ENCODE data around the gene BMP2K.
A peak's percentile ranks its signal among the peaks of the same experiment; 100 is the strongest.
"Not testable (repeated sequence)": the region's sequence is repeated elsewhere in the genome, so short reads cannot be mapped to it uniquely, and the experiment has no call there.

BMP2K gene

DNA sequence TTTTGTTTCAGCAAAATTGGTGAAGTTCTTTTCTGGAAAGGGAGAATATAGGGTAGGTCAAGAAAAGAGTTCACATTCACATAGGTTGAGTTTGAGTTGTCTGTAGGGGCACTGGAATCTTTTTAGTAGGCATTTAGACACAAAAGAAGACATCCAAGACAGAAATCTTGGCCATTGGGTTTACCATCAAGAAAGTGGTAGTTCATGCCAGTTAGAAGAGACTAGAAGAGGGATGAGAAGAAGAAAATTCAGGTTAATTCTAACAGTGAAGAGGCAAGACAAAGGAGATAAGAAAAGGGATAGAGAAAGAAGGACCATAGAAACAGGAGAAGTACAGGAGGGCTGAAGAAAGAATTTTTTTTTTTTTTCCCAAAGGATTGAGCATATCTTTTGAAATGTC is 123.2 kb downstream of the BMP2K start:
- Mint-ChIP-seq H3K4me3 (no peak overlapping the region), H3K27me3 (no peaks in the 10 kb centered on the region), H3K36me3 (ENCODE audit: low read depth) (peaks cover 5% of the 10 kb centered on the region), H3K4me1 (ENCODE audit: low read depth) (no peaks in the 10 kb centered on the region), H3K27ac (no peak overlapping the region), H3K9me3 (no peaks in the 10 kb centered on the region)

GRCh38 chr4:78901882-78902281 is 125.7 kb downstream of the BMP2K start:
- Mint-ChIP-seq H3K27me3 (no peaks in the 10 kb centered on the region), H3K9me3 (no peaks in the 10 kb centered on the region), H3K27ac (no peak overlapping the region), H3K4me3 (no peak overlapping the region), H3K4me1 (ENCODE audit: low read depth) (no peaks in the 10 kb centered on the region), H3K36me3 (ENCODE audit: low read depth) (no peaks in the 10 kb centered on the region)

DNA sequence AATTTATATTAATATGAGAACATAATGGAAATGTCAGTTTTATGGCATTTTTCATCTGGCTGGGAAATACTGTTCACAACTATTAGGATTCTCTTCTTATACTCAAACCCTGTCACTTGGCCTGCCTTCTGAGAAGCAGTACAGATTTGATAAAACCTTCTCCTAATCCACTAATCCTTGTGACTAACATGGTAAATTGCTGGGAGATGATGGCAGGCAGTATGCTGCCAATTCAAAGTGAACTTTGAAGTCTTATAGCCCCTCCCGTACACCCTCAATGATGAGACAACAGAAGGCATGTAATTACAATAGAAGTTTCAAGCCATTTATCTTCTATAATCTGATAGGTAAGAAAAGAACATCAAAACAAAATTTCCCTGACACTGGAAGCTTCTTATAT is 126.1 kb downstream of the BMP2K start:
- no peaks in the 10 kb centered on the region for H3K9me3 Mint-ChIP-seq
- no peaks in the 10 kb centered on the region for H3K27me3 Mint-ChIP-seq
- H3K36me3 Mint-ChIP-seq (ENCODE audit: low read depth) = no peaks in the 10 kb centered on the region
- H3K4me1 Mint-ChIP-seq (ENCODE audit: low read depth) = no peaks in the 10 kb centered on the region
- H3K27ac Mint-ChIP-seq = no peak overlapping the region
- H3K4me3 Mint-ChIP-seq = no peak overlapping the region

DNA sequence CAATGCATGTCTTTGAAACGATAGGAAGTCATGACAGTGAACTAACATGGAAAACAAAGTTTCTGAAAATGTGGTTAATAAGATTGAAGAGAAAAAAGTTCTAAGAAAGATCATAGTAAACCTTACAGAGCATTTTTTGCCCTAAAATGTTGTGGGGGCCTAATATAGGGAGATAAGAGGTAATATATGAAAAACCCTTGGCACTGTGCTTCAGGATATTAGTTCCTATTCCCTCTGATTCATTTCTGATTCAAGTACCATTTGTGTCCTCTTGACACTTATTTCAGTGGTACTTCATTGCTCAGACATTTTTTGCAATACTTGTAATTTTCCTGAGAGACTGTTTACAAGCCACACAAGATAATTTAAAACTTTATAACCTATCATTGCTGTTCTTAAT is 128.0 kb downstream of the BMP2K start:
- H3K36me3 Mint-ChIP-seq (ENCODE audit: low read depth) = peaks cover 7% of the 10 kb centered on the region
- no peaks in the 10 kb centered on the region for H3K4me1 Mint-ChIP-seq (ENCODE audit: low read depth)
- no peak overlapping the region for H3K27ac Mint-ChIP-seq
- no peak overlapping the region for H3K4me3 Mint-ChIP-seq
- no peaks in the 10 kb centered on the region for H3K27me3 Mint-ChIP-seq
- no peaks in the 10 kb centered on the region for H3K9me3 Mint-ChIP-seq

- H3K4me3 Mint-ChIP-seq = no peak overlapping the region
- H3K27ac Mint-ChIP-seq = no peak overlapping the region
- peaks cover 29% of the 10 kb centered on the region for H3K36me3 Mint-ChIP-seq (ENCODE audit: low read depth)
- H3K9me3 Mint-ChIP-seq = no peaks in the 10 kb centered on the region
- no peaks in the 10 kb centered on the region for H3K4me1 Mint-ChIP-seq (ENCODE audit: low read depth)
- H3K27me3 Mint-ChIP-seq = no peaks in the 10 kb centered on the region
Observed at GRCh38 chr4:78907638-78908037, 131.5 kb downstream of the BMP2K start.

DNA sequence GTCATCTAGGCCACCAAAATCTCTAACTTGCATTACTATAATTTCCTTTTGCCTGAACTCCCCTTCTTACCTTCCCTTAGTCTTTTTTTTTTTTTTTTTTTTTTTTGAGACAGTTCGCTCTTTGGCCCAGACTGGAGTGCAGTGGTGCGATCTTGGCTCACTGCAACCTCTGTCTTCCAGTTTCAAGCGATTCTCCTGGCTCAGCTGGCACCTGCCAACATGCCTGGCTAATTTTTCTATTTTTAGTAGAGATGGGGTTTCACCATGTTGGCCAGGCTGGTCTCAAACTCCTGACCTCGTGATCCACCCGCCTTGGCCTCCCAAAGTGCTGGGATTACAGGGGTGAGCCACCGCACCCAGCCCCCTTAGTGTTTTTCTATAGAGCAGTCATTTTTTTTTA is 132.8 kb downstream of the BMP2K start:
- not testable (repeated sequence) for H3K27me3 Mint-ChIP-seq; H3K9me3 Mint-ChIP-seq; H3K4me3 Mint-ChIP-seq; H3K4me1 Mint-ChIP-seq (ENCODE audit: low read depth); H3K27ac Mint-ChIP-seq
- peaks cover 32% of the 10 kb centered on the region for H3K36me3 Mint-ChIP-seq (ENCODE audit: low read depth)

DNA sequence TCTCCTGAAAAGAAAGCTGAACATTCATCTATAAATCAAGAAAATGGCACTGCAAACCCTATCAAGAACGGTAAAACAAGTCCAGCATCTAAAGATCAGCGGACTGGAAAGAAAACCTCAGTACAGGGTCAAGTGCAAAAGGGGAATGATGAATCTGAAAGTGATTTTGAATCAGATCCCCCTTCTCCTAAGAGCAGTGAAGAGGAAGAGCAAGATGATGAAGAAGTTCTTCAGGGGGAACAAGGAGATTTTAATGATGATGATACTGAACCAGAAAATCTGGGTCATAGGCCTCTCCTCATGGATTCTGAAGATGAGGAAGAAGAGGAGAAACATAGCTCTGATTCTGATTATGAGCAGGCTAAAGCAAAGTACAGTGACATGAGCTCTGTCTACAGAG is 134.5 kb downstream of the BMP2K start:
- Mint-ChIP-seq H3K4me1 (ENCODE audit: low read depth) (no peaks in the 10 kb centered on the region), H3K9me3 (no peaks in the 10 kb centered on the region), H3K27me3 (no peaks in the 10 kb centered on the region), H3K36me3 (ENCODE audit: low read depth) (peaks cover 41% of the 10 kb centered on the region), H3K27ac (no peak overlapping the region), H3K4me3 (no peak overlapping the region)

- Mint-ChIP-seq H3K36me3 (ENCODE audit: low read depth) (peaks cover 52% of the 10 kb centered on the region), H3K4me3 (no peak overlapping the region), H3K27ac (no peak overlapping the region), H3K27me3 (no peaks in the 10 kb centered on the region), H3K9me3 (no peaks in the 10 kb centered on the region), H3K4me1 (ENCODE audit: low read depth) (no peaks in the 10 kb centered on the region)
Observed at GRCh38 chr4:78922207-78922606, 146.1 kb downstream of the BMP2K start.

GRCh38 chr4:78923464-78924312 is 147.5 kb downstream of the BMP2K start:
- peaks cover 65% of the 10 kb centered on the region for H3K36me3 Mint-ChIP-seq (ENCODE audit: low read depth)
- H3K27ac Mint-ChIP-seq = no peak overlapping the region

DNA sequence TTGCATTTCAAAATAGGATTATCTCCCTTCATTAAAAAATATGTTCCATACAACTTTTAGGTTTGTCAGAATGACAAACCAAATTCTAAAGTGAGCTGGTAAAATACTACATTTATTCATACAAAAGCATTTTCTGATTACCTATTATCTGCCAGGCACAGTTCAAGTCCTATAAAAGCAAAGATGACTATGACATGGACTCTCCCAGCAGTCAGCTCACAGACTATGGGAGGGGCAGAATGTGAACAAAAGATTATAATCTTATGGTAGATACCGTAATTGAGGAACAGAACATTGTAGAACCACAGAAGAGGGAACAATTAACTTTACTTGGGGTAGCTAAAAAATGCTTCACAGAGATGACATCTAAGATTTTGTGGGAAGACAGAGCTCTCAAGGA is 150.7 kb downstream of the BMP2K start:
- H3K4me1 Mint-ChIP-seq (ENCODE audit: low read depth) = no peaks in the 10 kb centered on the region
- peaks cover 71% of the 10 kb centered on the region for H3K36me3 Mint-ChIP-seq (ENCODE audit: low read depth)
- H3K4me3 Mint-ChIP-seq = no peak overlapping the region
- H3K27ac Mint-ChIP-seq = no peak overlapping the region
- no peaks in the 10 kb centered on the region for H3K9me3 Mint-ChIP-seq
- no peaks in the 10 kb centered on the region for H3K27me3 Mint-ChIP-seq

More at GRCh38 chr4:78923464-78924312, 147.5 kb downstream of the BMP2K start:
- Mint-ChIP-seq H3K27me3 (no peaks in the 10 kb centered on the region), H3K9me3 (no peaks in the 10 kb centered on the region), H3K4me3 (no peak overlapping the region), H3K4me1 (ENCODE audit: low read depth) (no peaks in the 10 kb centered on the region)

DNA sequence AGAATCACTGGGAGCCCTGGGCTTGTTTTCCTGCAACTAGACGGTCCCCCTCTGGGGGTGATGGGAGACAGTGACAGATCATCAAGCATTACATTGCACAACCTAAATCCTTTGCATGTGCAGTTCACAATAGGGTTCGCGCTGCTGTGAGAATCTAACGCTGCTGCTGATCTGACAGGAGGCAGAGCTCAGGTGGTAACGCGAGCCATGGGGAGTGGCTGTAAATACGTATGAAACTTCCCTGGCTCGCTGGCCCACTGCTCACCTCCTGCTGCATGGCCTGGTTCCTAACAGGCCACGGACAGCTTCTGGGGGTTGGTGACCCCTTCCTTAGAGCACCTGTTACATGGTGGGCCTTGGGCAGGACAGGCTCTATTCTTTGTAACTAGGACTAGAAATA is 152.7 kb downstream of the BMP2K start:
- no peaks in the 10 kb centered on the region for H3K27me3 Mint-ChIP-seq
- H3K36me3 Mint-ChIP-seq (ENCODE audit: low read depth) = peaks cover 58% of the 10 kb centered on the region
- H3K27ac Mint-ChIP-seq = no peak overlapping the region
- no peak overlapping the region for H3K4me3 Mint-ChIP-seq
- no peaks in the 10 kb centered on the region for H3K4me1 Mint-ChIP-seq (ENCODE audit: low read depth)
- H3K9me3 Mint-ChIP-seq = no peaks in the 10 kb centered on the region

GRCh38 chr4:78930016-78930629 is 154.0 kb downstream of the BMP2K start:
- Mint-ChIP-seq H3K27ac (no peak overlapping the region), H3K27me3 (no peaks in the 10 kb centered on the region), H3K9me3 (no peaks in the 10 kb centered on the region), H3K36me3 (ENCODE audit: low read depth) (peaks cover 62% of the 10 kb centered on the region), H3K4me3 (no peak overlapping the region), H3K4me1 (ENCODE audit: low read depth) (no peaks in the 10 kb centered on the region)

- Mint-ChIP-seq H3K9me3 (no peaks in the 10 kb centered on the region), H3K27me3 (peaks cover 2% of the 10 kb centered on the region), H3K27ac (no peak overlapping the region), H3K36me3 (ENCODE audit: low read depth) (peaks cover 21% of the 10 kb centered on the region), H3K4me3 (no peak overlapping the region), H3K4me1 (ENCODE audit: low read depth) (peaks cover 38% of the 10 kb centered on the region)
Observed at GRCh38 chr4:78936989-78937388, 160.8 kb downstream of the BMP2K start.

DNA sequence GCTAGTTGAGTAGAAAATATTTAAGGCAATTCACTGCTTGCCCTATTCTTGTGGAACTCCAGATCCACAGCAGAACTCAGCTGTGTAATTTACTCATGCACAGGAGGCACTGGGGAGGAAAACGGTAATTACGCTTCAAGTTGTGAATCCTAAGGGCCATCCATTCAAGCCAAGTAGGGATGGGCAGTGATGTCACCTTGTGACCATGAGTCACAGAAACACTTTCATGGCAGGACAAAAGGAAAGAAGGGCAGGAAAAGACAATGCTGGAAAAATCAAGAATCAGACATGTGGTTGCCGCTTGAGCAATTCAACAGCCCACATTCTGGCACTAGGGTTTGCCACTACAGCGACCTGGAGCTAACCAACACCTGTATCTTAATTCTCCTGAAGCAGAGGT is 161.7 kb downstream of the BMP2K start:
- peak overlapping the region; percentile 92 for H3K4me3 Mint-ChIP-seq
- H3K36me3 Mint-ChIP-seq (ENCODE audit: low read depth) = peaks cover 17% of the 10 kb centered on the region
- peak overlapping the region; percentile 46 for H3K27ac Mint-ChIP-seq
- no peaks in the 10 kb centered on the region for H3K9me3 Mint-ChIP-seq
- peaks cover 38% of the 10 kb centered on the region for H3K4me1 Mint-ChIP-seq (ENCODE audit: low read depth)
- peaks cover 5% of the 10 kb centered on the region for H3K27me3 Mint-ChIP-seq

- peaks cover 10% of the 10 kb centered on the region for H3K27me3 Mint-ChIP-seq
- H3K36me3 Mint-ChIP-seq (ENCODE audit: low read depth) = peaks cover 17% of the 10 kb centered on the region
- H3K4me1 Mint-ChIP-seq (ENCODE audit: low read depth) = peaks cover 38% of the 10 kb centered on the region
- H3K27ac Mint-ChIP-seq = peak overlapping the region; percentile 54
- no peaks in the 10 kb centered on the region for H3K9me3 Mint-ChIP-seq
- H3K4me3 Mint-ChIP-seq = peak overlapping the region; percentile 92
Observed at GRCh38 chr4:78938474-78938867, 162.3 kb downstream of the BMP2K start.

Data from stimulated activated naive CD8-positive, alpha-beta T cell treated with anti-CD3 and anti-CD28 coated beads, Interleukin-15, Interleukin-2, amounts not matched to agents 100 ng/mL and 50 ng/mL, for 24 hours (primary cell).